ENCODE results near the gene PF4V1.

Gene PF4V1

GRCh38 chr4:73853246-73853704, at the start of gene PF4V1:
TSS of gene PF4V1 (plus strand) at chr4:73853296. CDS start at chr4:73853363, 67 bp downstream.
- no peak for DNase-seq (ENCODE audit: low read depth, low spot score)

GRCh38 chr4:73810191-73810590, 42.9 kb upstream of the PF4V1 start:
- DNase-seq (ENCODE audit: low read depth, low spot score): no peak

- no peak for DNase-seq (ENCODE audit: low read depth, low spot score)
Measured at GRCh38 chr4:73811841-73812240, 41.3 kb upstream of the PF4V1 start.

GRCh38 chr4:73814679-73815078, 38.4 kb upstream of the PF4V1 start:
- no peak for DNase-seq (ENCODE audit: low read depth, low spot score)

GRCh38 chr4:73815145-73815544, 38.0 kb upstream of the PF4V1 start:
- no peak for DNase-seq (ENCODE audit: low read depth, low spot score)

- DNase-seq (ENCODE audit: low read depth, low spot score): no peak
Measured at GRCh38 chr4:73816814-73817213, 36.3 kb upstream of the PF4V1 start.

GRCh38 chr4:73817341-73817740, 35.8 kb upstream of the PF4V1 start:
- DNase-seq (ENCODE audit: low read depth, low spot score): no peak

- no peak for DNase-seq (ENCODE audit: low read depth, low spot score)
Measured at GRCh38 chr4:73821325-73821724, 31.8 kb upstream of the PF4V1 start.

- DNase-seq (ENCODE audit: low read depth, low spot score): no peak
Measured at GRCh38 chr4:73822389-73822788, 30.7 kb upstream of the PF4V1 start.

- no peak for DNase-seq (ENCODE audit: low read depth, low spot score)
Measured at GRCh38 chr4:73822812-73823504, 30.1 kb upstream of the PF4V1 start.

- no peak for DNase-seq (ENCODE audit: low read depth, low spot score)
Measured at GRCh38 chr4:73823760-73824159, 29.3 kb upstream of the PF4V1 start.

- DNase-seq (ENCODE audit: low read depth, low spot score): no peak
Measured at GRCh38 chr4:73828956-73829355, 24.1 kb upstream of the PF4V1 start.

GRCh38 chr4:73831569-73831968, 21.5 kb upstream of the PF4V1 start:
- no peak for DNase-seq (ENCODE audit: low read depth, low spot score)

GRCh38 chr4:73832651-73833237, 20.4 kb upstream of the PF4V1 start:
- no peak for DNase-seq (ENCODE audit: low read depth, low spot score)

GRCh38 chr4:73836373-73837279, 16.5 kb upstream of the PF4V1 start, which contains the start of gene CXCL6:
TSS of gene CXCL6 (plus strand) at chr4:73836678. CDS start at chr4:73836751, 73 bp downstream.
- no peak for DNase-seq (ENCODE audit: low read depth, low spot score)

- no peak for DNase-seq (ENCODE audit: low read depth, low spot score)
Measured at GRCh38 chr4:73839071-73839470, 14.0 kb upstream of the PF4V1 start.

GRCh38 chr4:73839715-73840114, 13.4 kb upstream of the PF4V1 start:
- no peak for DNase-seq (ENCODE audit: low read depth, low spot score)

- DNase-seq (ENCODE audit: low read depth, low spot score): no peak
Measured at GRCh38 chr4:73841243-73841925, 11.7 kb upstream of the PF4V1 start.

GRCh38 chr4:73842696-73843095, 10.4 kb upstream of the PF4V1 start:
- DNase-seq (ENCODE audit: low read depth, low spot score): no peak

GRCh38 chr4:73843369-73843768, 9.7 kb upstream of the PF4V1 start:
- no peak for DNase-seq (ENCODE audit: low read depth, low spot score)

- no peak for DNase-seq (ENCODE audit: low read depth, low spot score)
Measured at GRCh38 chr4:73844345-73844744, 8.8 kb upstream of the PF4V1 start.

GRCh38 chr4:73844806-73845205, 8.3 kb upstream of the PF4V1 start:
- DNase-seq (ENCODE audit: low read depth, low spot score): no peak
